Measurements from ENCODE around the gene AREL1. TPM values are rescaled to one million over a fixed set of nuclear protein-coding genes. Genes with fewer than 3 reads are reported as not detected.

The AREL1 gene
- total and polyA plus RNA-seq, 10 of the 15 experiments (the other 5 are each of a cell fraction or from before 2014, with no cell fraction given) = 6.2 to 40.4 (median 23.7) TPM

DNA sequence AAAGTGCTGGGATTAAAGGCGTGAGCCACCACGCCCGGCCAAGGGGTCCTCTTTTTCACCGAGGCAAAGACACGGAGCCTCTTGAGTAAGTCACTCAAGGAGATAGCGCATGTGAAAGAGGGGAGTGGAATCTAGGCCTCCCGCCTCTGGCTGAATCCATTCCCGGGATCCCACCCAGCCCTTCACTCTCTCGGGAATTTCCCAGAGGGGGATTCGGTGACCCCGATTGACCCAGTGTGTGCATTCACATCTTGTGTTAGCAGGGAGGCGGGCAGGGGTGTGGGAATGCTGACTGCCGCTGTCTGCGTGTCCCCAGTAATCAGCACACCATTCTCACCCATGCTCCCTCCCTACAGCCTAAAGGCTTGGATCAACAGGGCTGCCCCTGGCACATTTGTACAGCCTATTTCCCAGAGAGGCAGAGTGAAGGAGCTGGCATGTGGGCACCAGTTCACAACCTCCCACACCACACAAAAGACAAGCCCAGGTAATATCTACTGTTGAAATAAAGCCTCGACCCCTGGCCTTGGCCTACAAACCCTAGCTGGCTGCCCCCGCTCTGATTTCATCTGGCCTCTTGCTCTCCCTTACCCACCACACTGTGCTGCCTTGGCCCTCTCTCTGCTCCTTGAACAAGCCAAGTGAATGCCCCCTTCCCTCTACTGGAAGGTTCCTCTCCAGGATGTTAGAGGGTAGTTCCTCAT lies 99.5 kb downstream of the AREL1 start:
- Histone ChIP-seq H3K79me2 (ENCODE audit: control insufficient read depth, insufficient read depth, low read length) (no peaks in the 10 kb centered on the region), H3K9me3 (replicated peaks; ENCODE audit: control insufficient read depth, insufficient read depth, low read length) (no peaks in the 10 kb centered on the region), H4K20me1 (ENCODE audit: control insufficient read depth, insufficient read depth) (no peaks in the 10 kb centered on the region), H3K9ac (ENCODE audit: control insufficient read depth, insufficient read depth, low read length) (no peak overlapping the region), H2AFZ (ENCODE audit: control insufficient read depth, low read depth, low read length) (no peak overlapping the region), H3K36me3 (ENCODE audit: control insufficient read depth in 2 of 2, insufficient read depth in 2 of 2, low read length in 1 of 2) (no peaks in the 10 kb centered on the region), H3K27ac (ENCODE audit: control insufficient read depth, insufficient read depth) (no peak overlapping the region), H3K4me2 (ENCODE audit: control insufficient read depth, insufficient read depth) (no peak overlapping the region), H3K4me3 (no peak overlapping the region), H3K27me3 (replicated peaks in 1 of 2; ENCODE audit: control insufficient read depth in 2 of 2, insufficient read depth in 2 of 2, low read length in 1 of 2) (peaks cover 0 to 1% of the 10 kb centered on the region in 2 experiments; a peak in 2 of 4 replicates), H3K4me1 (ENCODE audit: control insufficient read depth, insufficient read depth, low read length) (peaks cover 19% of the 10 kb centered on the region)
- TF ChIP-seq NFIC (IDR thresholded peaks at IDR 0.05; ENCODE audit: low read depth, low read length) (no peak), FOXM1 (IDR thresholded peaks at IDR 0.05; ENCODE audit: low read depth, low read length) (no peak), SPI1 (IDR thresholded peaks at IDR 0.05; ENCODE audit: borderline replicate concordance, insufficient read depth, low read depth, low read length) (no peak), CBFB (IDR thresholded peaks at IDR 0.05; ENCODE audit: low read depth) (no peak), MXI1 (IDR thresholded peaks at IDR 0.05; ENCODE audit: low read depth, low read length) (no peak)
- TF ChIP-seq, protein P1, sequence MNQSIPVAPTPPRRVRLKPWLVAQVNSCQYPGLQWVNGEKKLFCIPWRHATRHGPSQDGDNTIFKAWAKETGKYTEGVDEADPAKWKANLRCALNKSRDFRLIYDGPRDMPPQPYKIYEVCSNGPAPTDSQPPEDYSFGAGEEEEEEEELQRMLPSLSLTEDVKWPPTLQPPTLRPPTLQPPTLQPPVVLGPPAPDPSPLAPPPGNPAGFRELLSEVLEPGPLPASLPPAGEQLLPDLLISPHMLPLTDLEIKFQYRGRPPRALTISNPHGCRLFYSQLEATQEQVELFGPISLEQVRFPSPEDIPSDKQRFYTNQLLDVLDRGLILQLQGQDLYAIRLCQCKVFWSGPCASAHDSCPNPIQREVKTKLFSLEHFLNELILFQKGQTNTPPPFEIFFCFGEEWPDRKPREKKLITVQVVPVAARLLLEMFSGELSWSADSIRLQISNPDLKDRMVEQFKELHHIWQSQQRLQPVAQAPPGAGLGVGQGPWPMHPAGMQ (IDR thresholded peaks at IDR 0.05; ENCODE audit: borderline replicate concordance) = no peak
- ChIA-PET POLR2A (interaction anchor here (0.6 to 1.0 kb wide), 3 partner anchors 20 to 226 kb away, joined by 3 to 9 read pairs (median 3); no protein-coding TSS in a partner anchor), SMC1A (ENCODE audit: uncharacterized antibody, unreplicated experiment) (no interaction called here), RAD21 (ENCODE audit: unreplicated experiment) (interaction anchor here (1.5 kb wide), 1 partner anchor 9 kb away, joined by 3 read pairs; no protein-coding TSS in a partner anchor), CTCF (interaction anchor here (0.5 to 2.0 kb wide), 13 partner anchors 8 to 288 kb away, joined by 3 to 6 read pairs (median 3); no protein-coding TSS in a partner anchor)
- in situ Hi-C loops (cut with MboI) = no loop called here
- 55% methylated on average over 16 of the region's 16 CpGs for WGBS (ENCODE audit: insufficient coverage, insufficient replicate concordance, low lambda C conversion rate, missing lambda C conversion rate)
- intact Hi-C loops (cut with micrococcal nuclease; ENCODE audit: unreplicated experiment) = loop anchor here (5.0 kb wide), 1 partner anchor 34 kb away; no protein-coding TSS in a partner anchor
- no peak for FAIRE-seq
- ATAC-seq = no peak
- BruUV-seq (replicated peaks) = no TSS peak
- DNase-seq (ENCODE audit: low read depth, low spot score) = no peak

All from GM12878 (cell line).